ENCODE data around the gene BAG1.

BAG1 gene

GRCh38 chr9:33210006-33210715 is 54.3 kb downstream of the BAG1 start:
- no peak for DNase-seq (ENCODE audit: low spot score)

- no peak for DNase-seq (ENCODE audit: low spot score)
These were observed 55.1 kb downstream of the BAG1 start for GRCh38 chr9:33209394-33209793.

DNA sequence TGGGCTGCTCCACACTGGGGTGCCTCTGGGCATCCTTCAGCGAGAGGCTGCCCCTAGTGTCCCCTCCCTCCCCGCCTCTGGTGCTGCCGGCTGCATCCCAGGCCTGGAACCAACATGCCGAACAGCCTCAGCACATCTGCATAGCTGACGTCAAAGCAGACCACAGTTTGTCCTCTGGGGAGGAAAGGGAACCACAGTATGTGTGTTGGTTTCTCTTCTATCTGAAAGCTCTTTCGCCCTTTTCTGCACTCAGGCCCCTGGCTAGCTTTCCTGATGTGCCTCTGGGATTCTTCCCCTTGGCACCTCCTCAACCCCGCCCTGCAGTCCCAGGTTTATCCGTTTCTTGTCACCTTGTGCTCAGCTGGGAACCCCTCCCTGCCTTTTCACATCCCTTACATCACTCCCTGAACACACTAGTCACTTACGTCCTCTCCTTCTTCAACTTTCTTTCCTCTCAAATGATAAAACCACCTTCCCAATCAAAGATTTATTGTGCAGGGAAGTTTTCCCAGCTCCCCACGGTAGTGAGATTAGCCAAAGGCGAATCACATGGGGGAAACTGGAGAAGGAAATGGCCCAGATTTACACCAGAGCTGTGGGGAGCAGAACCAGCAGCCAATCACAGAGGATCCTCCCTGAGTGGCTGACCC is 61.8 kb downstream of the BAG1 start:
- DNase-seq (ENCODE audit: low spot score) = no peak
